Progenitor cell of endocrine pancreas (in vitro differentiated cells): ENCODE data around the gene HYI. TPM values are rescaled to one million over a fixed set of nuclear protein-coding genes. Genes with fewer than 3 reads are reported as not detected.

Experiments
- DNase-seq: peaks from one replicate; pipeline ENCODE4 v3.0.0; 2021; ENCODE audit warnings: low spot score; ENCODE audit not compliant: unreplicated experiment
- H3K27ac Mint-ChIP-seq: 2 replicates; pipeline ENCODE4 v1.8.0; 2021; ENCODE audit warnings: mild to moderate bottlenecking, moderate library complexity, mixed read lengths
- H3K27me3 Mint-ChIP-seq: 2 replicates; pipeline ENCODE4 v1.8.0; 2021; ENCODE audit warnings: mixed read lengths
- H3K36me3 Mint-ChIP-seq: 2 replicates; pipeline ENCODE4 v1.8.0; 2022; ENCODE audit warnings: mixed read lengths; ENCODE audit not compliant: insufficient read depth
- H3K4me1 Mint-ChIP-seq: 2 replicates; pipeline ENCODE4 v1.8.0; 2021; ENCODE audit warnings: low read depth, mixed read lengths
- H3K4me3 Mint-ChIP-seq: 2 replicates; pipeline ENCODE4 v1.8.0; 2021; ENCODE audit warnings: low read depth, mild to moderate bottlenecking, moderate library complexity, mixed read lengths
- H3K9me3 Mint-ChIP-seq: 2 replicates; pipeline ENCODE4 v1.8.0; 2021; ENCODE audit warnings: low read depth, mixed read lengths
- total RNA-seq: library from RNA; stranded (reverse); gene quantifications from 2 replicates; pipeline ENCODE4 v1.2.1, GENCODE V29; 2021
- TF ChIP-seq, protein P1 (sequence below): fragments of 200-600 bp; sonication (generic); IDR thresholded peaks from one replicate; pipeline ENCODE4 v1.5.0; 2021; ENCODE audit warnings: antibody characterized with exemption, mild to moderate bottlenecking; ENCODE audit not compliant: unreplicated experiment

The HYI gene
- total RNA-seq, 1 donor from 2014 or later, result 52.4 TPM

DNA sequence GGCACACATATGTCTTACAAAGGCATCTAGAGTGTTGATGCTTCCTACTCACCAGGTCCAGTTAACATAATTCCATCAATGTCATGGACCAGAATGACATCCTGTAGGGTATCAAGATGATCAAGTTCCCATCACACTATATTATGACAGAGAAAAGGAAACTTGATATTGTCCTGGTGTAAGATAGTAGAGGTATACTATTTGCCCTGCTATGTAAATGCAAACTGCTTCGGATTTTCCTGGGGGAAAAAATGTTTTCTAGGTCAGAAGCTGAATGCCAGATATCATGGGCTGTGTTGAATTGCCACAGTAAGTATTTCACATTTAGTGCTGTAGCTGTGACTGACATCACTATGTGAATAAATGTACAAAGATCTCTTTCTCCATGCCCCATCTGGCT lies 16.2 kb upstream of the HYI start:
- H3K9me3 Mint-ChIP-seq, result no peaks in the 10 kb centered on the region
- H3K4me1 Mint-ChIP-seq, result peaks cover 18% of the 10 kb centered on the region
- no peaks in the 10 kb centered on the region for H3K27me3 Mint-ChIP-seq
- no peak for DNase-seq
- H3K27ac Mint-ChIP-seq, result no peak overlapping the region
- TF ChIP-seq, protein P1, sequence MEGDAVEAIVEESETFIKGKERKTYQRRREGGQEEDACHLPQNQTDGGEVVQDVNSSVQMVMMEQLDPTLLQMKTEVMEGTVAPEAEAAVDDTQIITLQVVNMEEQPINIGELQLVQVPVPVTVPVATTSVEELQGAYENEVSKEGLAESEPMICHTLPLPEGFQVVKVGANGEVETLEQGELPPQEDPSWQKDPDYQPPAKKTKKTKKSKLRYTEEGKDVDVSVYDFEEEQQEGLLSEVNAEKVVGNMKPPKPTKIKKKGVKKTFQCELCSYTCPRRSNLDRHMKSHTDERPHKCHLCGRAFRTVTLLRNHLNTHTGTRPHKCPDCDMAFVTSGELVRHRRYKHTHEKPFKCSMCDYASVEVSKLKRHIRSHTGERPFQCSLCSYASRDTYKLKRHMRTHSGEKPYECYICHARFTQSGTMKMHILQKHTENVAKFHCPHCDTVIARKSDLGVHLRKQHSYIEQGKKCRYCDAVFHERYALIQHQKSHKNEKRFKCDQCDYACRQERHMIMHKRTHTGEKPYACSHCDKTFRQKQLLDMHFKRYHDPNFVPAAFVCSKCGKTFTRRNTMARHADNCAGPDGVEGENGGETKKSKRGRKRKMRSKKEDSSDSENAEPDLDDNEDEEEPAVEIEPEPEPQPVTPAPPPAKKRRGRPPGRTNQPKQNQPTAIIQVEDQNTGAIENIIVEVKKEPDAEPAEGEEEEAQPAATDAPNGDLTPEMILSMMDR, result no peak
- H3K36me3 Mint-ChIP-seq, result no peaks in the 10 kb centered on the region
- H3K4me3 Mint-ChIP-seq, result no peak overlapping the region

DNA sequence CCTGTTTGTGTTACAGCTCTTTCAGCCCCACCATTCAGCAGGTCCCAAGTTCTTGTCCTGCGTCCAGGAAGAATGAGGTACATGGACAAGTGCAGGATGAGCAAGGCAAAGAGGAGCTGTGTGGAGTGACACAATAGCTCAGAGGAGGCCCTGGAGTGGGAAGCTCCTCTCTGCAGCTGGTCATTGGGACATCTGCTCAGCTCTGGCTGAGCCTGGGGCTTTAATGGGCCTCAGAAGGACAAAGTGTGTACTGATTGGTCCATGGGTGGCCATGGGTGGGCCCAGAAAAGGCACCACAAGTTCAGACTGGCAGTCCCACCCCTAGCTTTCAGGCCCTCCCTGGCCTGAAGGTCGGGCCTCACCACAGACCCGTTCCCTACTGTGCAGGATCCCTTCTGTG lies 14.7 kb upstream of the HYI start:
- Mint-ChIP-seq H3K4me1 (peaks cover 18% of the 10 kb centered on the region), H3K4me3 (no peak overlapping the region), H3K9me3 (no peaks in the 10 kb centered on the region), H3K36me3 (no peaks in the 10 kb centered on the region), H3K27ac (no peak overlapping the region), H3K27me3 (no peaks in the 10 kb centered on the region)
- TF ChIP-seq, protein P1, result no peak
- no peak for DNase-seq

DNA sequence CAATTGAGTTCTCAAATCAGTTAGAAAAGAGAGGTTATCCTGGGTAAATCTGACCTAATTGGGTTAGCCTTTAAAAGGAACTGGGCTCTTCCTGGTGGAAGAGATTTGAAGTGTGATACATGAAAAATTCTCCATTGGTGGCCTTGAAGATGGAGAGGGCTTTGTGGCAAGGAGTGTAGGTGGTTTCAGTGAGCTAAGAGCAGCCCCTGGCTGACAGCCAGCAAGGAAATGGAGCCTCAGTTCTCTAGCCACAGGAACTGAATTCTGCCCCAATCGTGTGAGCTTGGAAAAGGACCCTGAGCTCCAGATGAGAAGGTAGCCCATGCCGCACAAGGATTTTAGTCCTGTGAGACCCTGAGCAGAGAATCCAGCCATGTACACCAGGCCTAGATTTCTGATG lies 12.7 kb upstream of the HYI start:
- H3K9me3 Mint-ChIP-seq, result peaks cover 3% of the 10 kb centered on the region
- no peak for DNase-seq
- TF ChIP-seq, protein P1, result no peak
- no peak overlapping the region for H3K27ac Mint-ChIP-seq
- peaks cover 12% of the 10 kb centered on the region for H3K4me1 Mint-ChIP-seq
- H3K27me3 Mint-ChIP-seq, result no peaks in the 10 kb centered on the region
- H3K4me3 Mint-ChIP-seq, result no peak overlapping the region
- no peaks in the 10 kb centered on the region for H3K36me3 Mint-ChIP-seq

DNA sequence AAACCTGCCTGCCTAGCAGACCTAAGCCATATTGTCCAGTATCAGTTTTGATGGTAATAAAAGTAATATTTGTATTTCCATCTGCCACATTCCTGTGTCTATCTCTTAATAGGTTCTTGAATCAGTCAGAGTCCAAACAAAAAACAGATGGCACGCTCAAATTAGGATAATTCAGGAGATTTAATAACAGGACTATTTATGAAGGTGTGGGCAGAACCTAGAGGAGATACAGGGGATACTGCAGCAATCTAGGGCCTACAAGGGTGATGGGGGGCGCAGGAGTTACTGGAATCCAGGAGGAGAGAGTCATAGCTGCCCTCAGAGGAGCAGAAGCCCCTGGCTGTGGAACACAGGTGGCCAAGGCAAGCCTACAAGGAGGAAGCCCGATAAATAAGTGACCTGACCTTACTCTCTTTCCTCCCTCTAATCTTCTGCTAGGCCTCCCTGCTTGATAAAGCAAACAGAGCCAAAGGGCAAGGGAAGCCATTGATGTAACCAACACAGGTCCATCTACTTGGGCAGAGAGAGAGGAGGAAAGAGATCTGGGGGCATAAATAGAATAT lies 11.9 kb upstream of the HYI start:
- TF ChIP-seq, protein P1, result no peak
- H3K27ac Mint-ChIP-seq, result peak overlapping the region; percentile 38
- no peak overlapping the region for H3K4me3 Mint-ChIP-seq
- no peaks in the 10 kb centered on the region for H3K36me3 Mint-ChIP-seq
- H3K27me3 Mint-ChIP-seq, result no peaks in the 10 kb centered on the region
- H3K4me1 Mint-ChIP-seq, result peaks cover 12% of the 10 kb centered on the region
- no peak for DNase-seq
- peaks cover 6% of the 10 kb centered on the region for H3K9me3 Mint-ChIP-seq

DNA sequence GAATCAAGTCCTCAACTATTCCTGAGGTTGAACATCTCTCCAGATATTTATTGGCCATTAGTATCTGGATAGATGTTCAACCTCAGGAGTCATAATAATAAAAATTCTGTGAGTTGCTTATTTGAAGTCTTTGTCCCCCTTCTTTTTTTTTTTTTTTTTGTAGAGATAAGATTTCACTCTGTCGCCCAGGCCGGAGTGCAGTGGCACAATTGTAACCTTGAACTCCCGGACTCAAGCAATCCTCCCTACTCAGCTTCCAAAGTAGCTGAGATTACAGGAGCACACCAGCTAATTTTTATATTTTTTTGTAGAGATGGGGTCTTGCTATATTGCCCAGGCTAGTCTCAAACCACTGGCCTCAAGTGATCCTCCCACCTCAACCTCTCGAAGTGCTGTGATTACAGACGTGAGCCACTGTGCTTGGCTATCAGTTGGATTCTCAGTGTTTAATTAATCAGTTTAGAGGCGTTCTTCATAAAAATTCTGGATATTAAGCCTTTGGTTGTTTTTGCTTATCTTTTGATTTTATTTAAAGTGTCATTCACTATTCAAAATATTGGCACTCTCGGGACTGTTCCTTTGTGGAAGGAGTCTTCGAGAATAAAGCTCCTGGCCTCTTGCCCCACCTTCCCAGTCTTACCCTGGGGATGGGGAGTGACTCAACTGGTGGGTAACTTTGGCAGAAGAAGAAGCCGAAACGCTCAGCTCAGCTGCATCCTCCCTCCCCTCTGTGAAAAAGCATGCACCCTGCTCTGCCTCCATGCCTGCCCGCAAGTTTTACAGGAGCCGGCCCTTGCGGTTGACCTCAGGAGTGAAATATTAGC lies 11.2 kb upstream of the HYI start:
- H3K4me3 Mint-ChIP-seq, result no peak overlapping the region
- H3K36me3 Mint-ChIP-seq, result no peaks in the 10 kb centered on the region
- DNase-seq, result no peak
- TF ChIP-seq, protein P1, result no peak
- peak overlapping the region; percentile 38 for H3K27ac Mint-ChIP-seq
- peaks cover 12% of the 10 kb centered on the region for H3K4me1 Mint-ChIP-seq
- no peaks in the 10 kb centered on the region for H3K27me3 Mint-ChIP-seq
- H3K9me3 Mint-ChIP-seq, result peaks cover 7% of the 10 kb centered on the region
